Neural progenitor cell (in vitro differentiated cells): ENCODE data around the gene TSTD2. TPM values are rescaled to one million over a fixed set of nuclear protein-coding genes. Genes with fewer than 3 reads are reported as not detected.
"Not testable (repeated sequence)": the region's sequence is repeated elsewhere in the genome, so short reads cannot be mapped to it uniquely, and the experiment has no call there.

ENCODE experiments used
- DNase-seq: peaks from one replicate; pipeline ENCODE4 v3.0.0-alpha.2; 2016; ENCODE audit warnings: low spot score
- H2AFZ ChIP-seq: fragments of 200-600 bp; sonication (generic); replicated peaks from 2 replicates; pipeline ENCODE4 v1.6.1; 2016; ENCODE audit warnings: antibody characterized with exemption
- H3F3A ChIP-seq: fragments of 200-600 bp; sonication (generic); 2 replicates; pipeline ENCODE4 v1.6.1; 2016; ENCODE audit warnings: antibody characterized with exemption, low read depth
- H3K27ac ChIP-seq: fragments of 200-600 bp; sonication (generic); 2 replicates; pipeline ENCODE4 v1.5.1; 2016; ENCODE audit warnings: mild to moderate bottlenecking
- H3K27me3 ChIP-seq: fragments of 200-600 bp; sonication (generic); 2 replicates; pipeline ENCODE4 v1.6.1; 2016; ENCODE audit warnings: mild to moderate bottlenecking, moderate library complexity
- H3K36me3 ChIP-seq: fragments of 200-600 bp; sonication (generic); 2 replicates; pipeline ENCODE4 v1.5.1; 2016
- H3K4me1 ChIP-seq: fragments of 200-600 bp; sonication (generic); 2 replicates; pipeline ENCODE4 v1.6.1; 2016; ENCODE audit warnings: mixed run types
- H3K4me2 ChIP-seq: fragments of 200-600 bp; sonication (generic); 2 replicates; pipeline ENCODE4 v1.6.1; 2016
- H3K4me3 ChIP-seq: fragments of 200-600 bp; sonication (generic); 2 replicates; pipeline ENCODE4 v1.5.1; 2016
- H3K79me2 ChIP-seq: fragments of 200-600 bp; sonication (generic); 2 replicates; pipeline ENCODE4 v1.6.1; 2016; ENCODE audit warnings: low read depth
- H3K9ac ChIP-seq: fragments of 200-600 bp; sonication (generic); 2 replicates; pipeline ENCODE4 v1.6.1; 2016
- H3K9me3 ChIP-seq: fragments of 200-600 bp; sonication (generic); 2 replicates; pipeline ENCODE4 v1.5.1; 2016; ENCODE audit warnings: low read depth
- H4K20me1 ChIP-seq: fragments of 200-600 bp; sonication (generic); 2 replicates; pipeline ENCODE4 v1.6.1; 2016; ENCODE audit warnings: low read depth
- H3K27ac Mint-ChIP-seq: 3 replicates; pipeline ENCODE4 v1.8.0; 2021; ENCODE audit warnings: mixed read lengths
- H3K27me3 Mint-ChIP-seq: 2 replicates; pipeline ENCODE4 v1.8.0; 2022; ENCODE audit warnings: low read depth, mild to moderate bottlenecking, inconsistent platforms, moderate library complexity, mixed read lengths; ENCODE audit not compliant: insufficient read depth
- H3K36me3 Mint-ChIP-seq: 3 replicates; pipeline ENCODE4 v1.8.0; 2021; ENCODE audit warnings: mixed read lengths
- H3K4me1 Mint-ChIP-seq: 3 replicates; pipeline ENCODE4 v1.8.0; 2021; ENCODE audit warnings: mixed read lengths
- H3K4me3 Mint-ChIP-seq: 3 replicates; pipeline ENCODE4 v1.8.0; 2021; ENCODE audit warnings: mild to moderate bottlenecking, moderate library complexity, mixed read lengths
- H3K9me3 Mint-ChIP-seq: 3 replicates; pipeline ENCODE4 v1.8.0; 2020; ENCODE audit warnings: mixed read lengths
- EZH2 ChIP-seq: fragments of 200-600 bp; sonication (generic); IDR thresholded peaks from 2 replicates; pipeline ENCODE4 v1.6.1; 2017; ENCODE audit warnings: antibody characterized with exemption, mild to moderate bottlenecking, moderate library complexity
- EZH2phosphoT487 ChIP-seq: fragments of 200-600 bp; sonication (generic); IDR thresholded peaks from 2 replicates; pipeline ENCODE4 v1.6.1; 2017; ENCODE audit warnings: antibody characterized with exemption
- total RNA-seq: library from RNA; depleted of rRNA; stranded (reverse); fragments of >200 nt; gene quantifications from 2 replicates; pipeline ENCODE4 v1.2.3, GENCODE V29; 2015; ENCODE audit warnings: low replicate concordance
- TF ChIP-seq, protein P1 (sequence below): fragments of 200-600 bp; sonication (generic); IDR thresholded peaks from 2 replicates; pipeline ENCODE4 v1.5.1; 2017; ENCODE audit warnings: antibody characterized with exemption, mild to moderate bottlenecking

TSTD2 gene
- total RNA-seq, 1 donor from 2014 or later = 45.4 TPM

DNA sequence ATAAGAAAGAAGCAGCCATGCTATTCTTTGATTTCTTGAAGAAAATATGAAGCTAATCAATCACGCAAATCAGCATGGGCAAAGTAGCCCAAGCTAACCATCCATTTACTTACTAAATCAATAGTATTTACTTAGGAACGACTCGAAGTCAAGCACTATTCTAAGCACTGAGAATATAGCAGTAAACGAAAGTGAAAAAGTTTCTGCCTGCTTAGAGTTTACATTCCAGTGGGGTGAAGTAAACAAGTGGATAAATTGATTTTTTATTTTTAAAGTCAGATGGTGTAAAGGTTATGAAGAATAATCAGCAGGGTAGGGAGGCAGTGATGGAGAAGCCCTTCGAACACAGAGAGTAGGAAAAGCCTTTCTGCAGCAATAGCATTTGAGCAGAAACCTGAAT is 5.5 kb downstream of the TSTD2 start:
- Histone ChIP-seq H3K4me3 (no peak overlapping the region), H3K9ac (no peak overlapping the region), H3K79me2 (peaks cover 65% of the 10 kb centered on the region), H3K27ac (no peak overlapping the region), H3K4me2 (no peak overlapping the region), H3K9me3 (no peaks in the 10 kb centered on the region), H3F3A (peaks cover 14% of the 10 kb centered on the region), H3K27me3 (no peaks in the 10 kb centered on the region), H2AFZ (no peak overlapping the region), H4K20me1 (peaks cover 22% of the 10 kb centered on the region), H3K4me1 (peaks cover 17% of the 10 kb centered on the region), H3K36me3 (peaks cover 22% of the 10 kb centered on the region)
- TF ChIP-seq, protein P1, sequence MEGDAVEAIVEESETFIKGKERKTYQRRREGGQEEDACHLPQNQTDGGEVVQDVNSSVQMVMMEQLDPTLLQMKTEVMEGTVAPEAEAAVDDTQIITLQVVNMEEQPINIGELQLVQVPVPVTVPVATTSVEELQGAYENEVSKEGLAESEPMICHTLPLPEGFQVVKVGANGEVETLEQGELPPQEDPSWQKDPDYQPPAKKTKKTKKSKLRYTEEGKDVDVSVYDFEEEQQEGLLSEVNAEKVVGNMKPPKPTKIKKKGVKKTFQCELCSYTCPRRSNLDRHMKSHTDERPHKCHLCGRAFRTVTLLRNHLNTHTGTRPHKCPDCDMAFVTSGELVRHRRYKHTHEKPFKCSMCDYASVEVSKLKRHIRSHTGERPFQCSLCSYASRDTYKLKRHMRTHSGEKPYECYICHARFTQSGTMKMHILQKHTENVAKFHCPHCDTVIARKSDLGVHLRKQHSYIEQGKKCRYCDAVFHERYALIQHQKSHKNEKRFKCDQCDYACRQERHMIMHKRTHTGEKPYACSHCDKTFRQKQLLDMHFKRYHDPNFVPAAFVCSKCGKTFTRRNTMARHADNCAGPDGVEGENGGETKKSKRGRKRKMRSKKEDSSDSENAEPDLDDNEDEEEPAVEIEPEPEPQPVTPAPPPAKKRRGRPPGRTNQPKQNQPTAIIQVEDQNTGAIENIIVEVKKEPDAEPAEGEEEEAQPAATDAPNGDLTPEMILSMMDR = no peak
- TF ChIP-seq EZH2phosphoT487 (no peak), EZH2 (no peak)
- no peak for DNase-seq
- H3K4me1 Mint-ChIP-seq = peaks cover 14% of the 10 kb centered on the region
- H3K27ac Mint-ChIP-seq = no peak overlapping the region
- H3K36me3 Mint-ChIP-seq = peaks cover 21% of the 10 kb centered on the region
- no peaks in the 10 kb centered on the region for H3K27me3 Mint-ChIP-seq
- H3K4me3 Mint-ChIP-seq = no peak overlapping the region
- peaks cover 2% of the 10 kb centered on the region for H3K9me3 Mint-ChIP-seq

DNA sequence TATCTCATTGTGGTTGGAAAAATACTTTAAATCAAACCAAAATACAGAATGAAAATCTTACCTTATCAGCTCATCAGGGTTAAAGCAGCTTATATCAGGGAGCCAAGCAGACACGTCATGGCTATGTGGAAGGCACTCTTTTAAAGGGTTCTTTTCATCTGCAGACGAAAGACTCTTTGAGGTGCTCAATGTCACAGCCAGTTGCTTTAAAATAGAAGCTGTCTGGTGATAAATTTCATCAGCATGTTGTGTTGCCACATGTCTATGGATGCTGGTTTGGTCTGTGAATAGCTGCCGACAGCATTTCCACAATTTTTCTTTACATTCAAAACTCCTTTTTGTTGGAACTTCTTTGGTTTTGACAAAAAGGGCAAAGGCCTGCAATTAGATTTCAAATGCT is 7.5 kb downstream of the TSTD2 start:
- H3K4me2 ChIP-seq = no peak overlapping the region
- peaks cover 22% of the 10 kb centered on the region for H4K20me1 ChIP-seq
- Mint-ChIP-seq H3K36me3 (peaks cover 36% of the 10 kb centered on the region), H3K4me3 (no peak overlapping the region), H3K9me3 (peaks cover 4% of the 10 kb centered on the region), H3K27me3 (no peaks in the 10 kb centered on the region), H3K27ac (no peak overlapping the region), H3K4me1 (peaks cover 7% of the 10 kb centered on the region)
- H3F3A ChIP-seq = no peaks in the 10 kb centered on the region
- H2AFZ ChIP-seq = no peak overlapping the region
- H3K4me3 ChIP-seq = no peak overlapping the region
- H3K27ac ChIP-seq = no peak overlapping the region
- peaks cover 27% of the 10 kb centered on the region for H3K36me3 ChIP-seq
- H3K27me3 ChIP-seq = no peaks in the 10 kb centered on the region
- no peak for DNase-seq
- H3K9ac ChIP-seq = no peak overlapping the region
- no peaks in the 10 kb centered on the region for H3K9me3 ChIP-seq
- TF ChIP-seq, protein P1 = no peak
- TF ChIP-seq EZH2phosphoT487 = no peak
- no peak for TF ChIP-seq EZH2
- H3K4me1 ChIP-seq = peaks cover 10% of the 10 kb centered on the region
- H3K79me2 ChIP-seq = peaks cover 48% of the 10 kb centered on the region

- no peak for DNase-seq
- Histone ChIP-seq H3K27ac (no peak overlapping the region), H3K9me3 (no peaks in the 10 kb centered on the region), H4K20me1 (peaks cover 19% of the 10 kb centered on the region), H3K4me1 (peaks cover 9% of the 10 kb centered on the region), H3K4me2 (no peak overlapping the region), H3K27me3 (no peaks in the 10 kb centered on the region), H3K79me2 (peaks cover 31% of the 10 kb centered on the region), H3F3A (no peaks in the 10 kb centered on the region), H3K4me3 (no peak overlapping the region), H3K36me3 (peaks cover 27% of the 10 kb centered on the region), H2AFZ (no peak overlapping the region), H3K9ac (no peak overlapping the region)
- Mint-ChIP-seq H3K4me3 (no peak overlapping the region), H3K36me3 (peaks cover 42% of the 10 kb centered on the region), H3K27ac (no peak overlapping the region), H3K9me3 (peaks cover 4% of the 10 kb centered on the region), H3K27me3 (no peaks in the 10 kb centered on the region), H3K4me1 (peaks cover 4% of the 10 kb centered on the region)
- no peak for TF ChIP-seq EZH2
- TF ChIP-seq, protein P1 = no peak
Observed at GRCh38 chr9:97623946-97624345, 9.2 kb downstream of the TSTD2 start.

- not testable (repeated sequence) for H3K4me3 Mint-ChIP-seq, H3K27me3 Mint-ChIP-seq, H4K20me1 ChIP-seq, H3K4me2 ChIP-seq, H3K9me3 Mint-ChIP-seq, H3K27ac ChIP-seq, H3F3A ChIP-seq, H3K27ac Mint-ChIP-seq, H3K4me1 Mint-ChIP-seq, H3K27me3 ChIP-seq, DNase-seq, H3K4me1 ChIP-seq, H3K4me3 ChIP-seq, H2AFZ ChIP-seq, H3K9ac ChIP-seq, H3K9me3 ChIP-seq
- peaks cover 42% of the 10 kb centered on the region for H3K36me3 Mint-ChIP-seq
- Histone ChIP-seq H3K36me3 (peaks cover 31% of the 10 kb centered on the region), H3K79me2 (peaks cover 16% of the 10 kb centered on the region)
Observed at GRCh38 chr9:97622483-97622882, 10.7 kb downstream of the TSTD2 start.

- H3K9me3 ChIP-seq, H3K27me3 ChIP-seq, H4K20me1 ChIP-seq, H3F3A ChIP-seq, H3K79me2 ChIP-seq, H3K4me1 ChIP-seq, H3K4me1 Mint-ChIP-seq, H3K27ac Mint-ChIP-seq, H3K9ac ChIP-seq, H3K4me3 Mint-ChIP-seq, DNase-seq, H3K4me3 ChIP-seq, H3K4me2 ChIP-seq, H2AFZ ChIP-seq, H3K9me3 Mint-ChIP-seq, H3K27ac ChIP-seq, H3K27me3 Mint-ChIP-seq: not testable (repeated sequence)
- peaks cover 23% of the 10 kb centered on the region for H3K36me3 ChIP-seq
- H3K36me3 Mint-ChIP-seq = peaks cover 38% of the 10 kb centered on the region
Observed at GRCh38 chr9:97620063-97620462, 13.1 kb downstream of the TSTD2 start.
